T-helper 17 cell (primary cell): ENCODE results near the gene HNMT. TPM values are rescaled to one million over a fixed set of nuclear protein-coding genes. Genes with fewer than 3 reads are reported as not detected.
"Not testable (repeated sequence)": the region's sequence is repeated elsewhere in the genome, so short reads cannot be mapped to it uniquely, and the experiment has no call there.

Source experiments
- ATAC-seq: fragments of 150-1000 bp; cut with Tn5 transposase; 2 replicates; pipeline ENCODE4 v1.10.0; 2021; ENCODE audit warnings: mild to moderate bottlenecking, moderate library complexity
- DNase-seq, 3 donors: peaks; one replicate each; pipeline versions ENCODE4 v3.0.0 to v3.0.0-alpha.2; 2020 to 2021
- H3K9me3 ChIP-seq: one replicate; pipeline ENCODE4 v1.7.0; 2013; ENCODE audit warnings: low read length, mild to moderate bottlenecking; ENCODE audit not compliant: control insufficient read depth, poor library complexity, severe bottlenecking
- H3K27ac Mint-ChIP-seq: one replicate; pipeline ENCODE4 v1.8.0; 2022; ENCODE audit warnings: mild to moderate bottlenecking, moderate library complexity, mixed read lengths
- H3K27me3 Mint-ChIP-seq: one replicate; pipeline ENCODE4 v1.8.0; 2022; ENCODE audit warnings: mixed read lengths
- H3K36me3 Mint-ChIP-seq: one replicate; pipeline ENCODE4 v1.8.0; 2022; ENCODE audit warnings: low read depth, mixed read lengths
- H3K4me1 Mint-ChIP-seq: one replicate; pipeline ENCODE4 v1.8.0; 2022; ENCODE audit warnings: mild to moderate bottlenecking, mixed read lengths
- H3K4me3 Mint-ChIP-seq: one replicate; pipeline ENCODE4 v1.8.0; 2022; ENCODE audit warnings: mild to moderate bottlenecking, moderate library complexity, mixed read lengths
- total RNA-seq, 4 donors: library from RNA in 2 of 4; stranded (reverse) in 2 of 4; gene quantifications; one replicate each; pipeline ENCODE4 v1.2.3 and lab custom pipeline; 2022 to 2026

HNMT gene
- total RNA-seq, result under 1 TPM; 0.47 to 0.60 TPM
- total RNA-seq (lab: John Stamatoyannopoulos, UW), result 0.08 to 0.23 reads per million in 2 donors

- DNase-seq, result no peak
- no peaks in the 10 kb centered on the region for H3K4me1 Mint-ChIP-seq
- no peaks in the 10 kb centered on the region for H3K36me3 Mint-ChIP-seq
- ATAC-seq, result no peak
- H3K4me3 Mint-ChIP-seq, result no peak within 1 kb of the TSS
- no peaks in the 10 kb centered on the region for H3K9me3 ChIP-seq
- H3K27ac Mint-ChIP-seq, result no peak within 1 kb of the TSS
- no peaks in the 10 kb centered on the region for H3K27me3 Mint-ChIP-seq
Observed at GRCh38 chr2:137964066-137964858, at the start of gene HNMT. TSS of gene HNMT (plus strand) at chr2:137964473. CDS start at chr2:137964492, 19 bp downstream.

GRCh38 chr2:137921105-137921880 lies 43.0 kb upstream of the HNMT start:
- no peaks in the 10 kb centered on the region for H3K9me3 ChIP-seq
- H3K4me3 Mint-ChIP-seq, result no peak overlapping the region
- H3K27ac Mint-ChIP-seq, result no peak overlapping the region
- H3K36me3 Mint-ChIP-seq, result no peaks in the 10 kb centered on the region
- peaks cover 5% of the 10 kb centered on the region for H3K4me1 Mint-ChIP-seq
- peaks cover 12% of the 10 kb centered on the region for H3K27me3 Mint-ChIP-seq
- no peak for ATAC-seq
- DNase-seq, result no peak

- H3K4me3 Mint-ChIP-seq, H3K27ac Mint-ChIP-seq, H3K36me3 Mint-ChIP-seq, H3K4me1 Mint-ChIP-seq, H3K27me3 Mint-ChIP-seq, DNase-seq, H3K9me3 ChIP-seq, ATAC-seq: not testable (repeated sequence)
Observed at GRCh38 chr2:137922171-137922570, 42.1 kb upstream of the HNMT start.

DNA sequence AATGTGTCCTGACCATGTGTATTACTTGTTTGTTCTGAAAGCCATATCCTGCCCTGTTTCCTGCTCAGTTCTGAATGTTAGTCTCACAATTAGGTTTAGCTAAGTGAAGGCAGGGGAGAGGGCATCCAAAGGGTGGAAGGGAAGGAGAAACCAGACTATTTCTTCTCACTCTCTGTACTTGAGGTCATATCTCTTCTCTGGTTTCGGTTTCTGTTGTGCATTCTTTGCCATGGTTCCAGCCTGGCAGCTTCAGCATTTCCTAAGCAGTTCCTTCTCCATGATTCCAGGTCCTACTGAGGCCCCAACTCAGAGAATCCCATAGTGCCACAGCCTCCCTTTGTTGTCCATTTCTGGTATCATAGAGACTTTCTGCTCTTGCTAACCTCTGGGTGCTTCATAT lies 40.3 kb upstream of the HNMT start:
- DNase-seq (no peak), ATAC-seq (no peak)
- Mint-ChIP-seq H3K27me3 (peaks cover 15% of the 10 kb centered on the region), H3K4me3 (no peak overlapping the region), H3K4me1 (peaks cover 5% of the 10 kb centered on the region), H3K36me3 (no peaks in the 10 kb centered on the region), H3K27ac (no peak overlapping the region)
- H3K9me3 ChIP-seq, result no peaks in the 10 kb centered on the region

DNA sequence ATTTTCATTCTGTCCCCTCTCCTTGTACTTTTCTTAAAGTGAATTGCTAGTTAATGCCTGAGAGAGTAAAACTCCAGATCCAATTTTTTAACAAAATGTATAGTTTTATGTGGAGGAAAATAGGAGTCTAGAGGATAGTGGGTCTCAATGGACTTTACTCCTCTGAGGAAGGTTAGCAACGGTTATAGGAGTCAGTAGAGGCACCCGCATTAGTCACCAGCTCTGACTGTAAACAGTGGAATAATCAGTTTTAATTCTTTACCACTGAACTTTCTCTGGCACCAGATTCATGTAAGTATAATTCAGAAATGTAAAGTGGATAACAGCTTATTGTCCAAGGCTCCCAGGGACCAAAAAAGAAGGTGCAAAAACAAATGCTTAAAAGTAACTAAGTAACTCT lies 38.7 kb upstream of the HNMT start:
- no peak for DNase-seq
- Mint-ChIP-seq H3K4me1 (peaks cover 5% of the 10 kb centered on the region), H3K27ac (no peak overlapping the region), H3K36me3 (no peaks in the 10 kb centered on the region), H3K4me3 (no peak overlapping the region), H3K27me3 (peaks cover 9% of the 10 kb centered on the region)
- H3K9me3 ChIP-seq, result no peaks in the 10 kb centered on the region
- no peak for ATAC-seq

GRCh38 chr2:137927846-137928245 lies 36.4 kb upstream of the HNMT start:
- H3K4me3 Mint-ChIP-seq, result no peak overlapping the region

DNA sequence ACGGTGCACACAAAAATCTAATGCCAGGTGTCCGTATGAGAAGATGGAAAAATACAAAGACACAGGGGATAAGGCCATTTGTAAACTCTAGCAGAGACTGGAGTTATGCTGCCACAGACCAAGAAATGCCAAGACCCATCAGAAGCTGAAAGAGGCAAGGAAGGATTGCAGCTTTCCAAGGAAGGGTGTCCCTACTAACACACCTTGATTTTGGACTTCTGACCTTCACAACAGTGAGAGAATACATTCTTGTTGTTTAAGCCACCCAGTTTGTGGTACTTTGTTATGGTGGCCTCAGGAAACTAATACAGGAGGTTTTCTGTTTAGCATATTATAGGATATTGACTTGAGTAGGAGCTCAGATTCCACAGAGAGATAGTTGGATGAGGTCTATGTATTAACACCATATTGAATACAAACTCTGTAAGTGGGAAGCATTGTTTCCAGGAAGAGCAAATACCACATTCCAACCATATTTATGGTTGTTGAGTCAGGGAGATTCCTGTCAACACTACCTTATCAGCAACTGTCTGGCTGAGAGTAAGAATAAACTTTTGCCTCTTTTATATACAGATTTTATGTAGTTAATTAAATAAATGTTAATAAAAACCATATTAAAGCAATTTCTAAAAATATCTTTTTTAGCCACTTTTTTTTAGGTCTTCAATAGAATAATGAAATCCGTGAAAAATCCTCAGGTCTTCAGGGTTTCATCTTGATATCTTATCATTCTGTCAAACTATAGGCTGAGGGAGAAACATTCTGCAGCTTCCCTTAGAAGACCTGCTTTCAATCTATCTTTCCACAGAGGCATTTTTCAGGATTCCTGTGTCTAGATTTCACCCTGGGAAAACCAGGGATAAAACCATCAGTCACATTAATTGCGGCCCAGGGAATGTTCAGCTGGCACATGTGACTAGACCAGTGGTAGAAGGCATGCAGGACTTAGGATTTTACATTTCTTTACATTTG lies 35.4 kb upstream of the HNMT start:
- no peaks in the 10 kb centered on the region for H3K9me3 ChIP-seq
- ATAC-seq (no peak), DNase-seq (no peak)
- H3K4me1 Mint-ChIP-seq, result peaks cover 3% of the 10 kb centered on the region
- H3K4me3 Mint-ChIP-seq, result no peak overlapping the region
- peaks cover 9% of the 10 kb centered on the region for H3K27me3 Mint-ChIP-seq
- H3K36me3 Mint-ChIP-seq, result no peaks in the 10 kb centered on the region
- no peak overlapping the region for H3K27ac Mint-ChIP-seq

More at GRCh38 chr2:137927846-137928245, 36.4 kb upstream of the HNMT start:
- H3K27ac Mint-ChIP-seq, result no peak overlapping the region
- H3K4me1 Mint-ChIP-seq, result peaks cover 5% of the 10 kb centered on the region
- H3K9me3 ChIP-seq, result no peaks in the 10 kb centered on the region
- DNase-seq (no peak), ATAC-seq (no peak)
- H3K27me3 Mint-ChIP-seq, result peaks cover 9% of the 10 kb centered on the region
- no peaks in the 10 kb centered on the region for H3K36me3 Mint-ChIP-seq

DNA sequence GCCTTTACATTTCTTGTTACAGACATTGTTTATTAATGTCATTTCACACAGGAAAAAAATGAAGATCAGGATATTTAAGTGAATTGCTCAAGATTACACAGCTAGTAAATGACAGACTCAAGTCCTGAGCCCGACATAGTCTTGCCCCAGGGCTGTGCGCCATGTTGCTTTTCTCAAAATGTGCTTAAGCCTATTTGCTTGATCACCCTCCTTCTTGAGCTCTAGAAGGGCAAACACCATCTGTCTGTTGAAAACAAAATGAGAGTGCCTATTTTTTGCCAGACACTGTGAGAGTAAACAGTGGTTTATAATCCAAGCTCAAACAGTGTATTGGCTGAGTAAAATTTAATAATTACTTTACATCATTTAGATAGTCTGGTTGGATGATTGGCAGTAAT lies 34.8 kb upstream of the HNMT start:
- DNase-seq (no peak), ATAC-seq (no peak)
- no peaks in the 10 kb centered on the region for H3K9me3 ChIP-seq
- Mint-ChIP-seq H3K27ac (no peak overlapping the region), H3K27me3 (peaks cover 9% of the 10 kb centered on the region), H3K4me3 (no peak overlapping the region), H3K36me3 (no peaks in the 10 kb centered on the region), H3K4me1 (no peaks in the 10 kb centered on the region)

DNA sequence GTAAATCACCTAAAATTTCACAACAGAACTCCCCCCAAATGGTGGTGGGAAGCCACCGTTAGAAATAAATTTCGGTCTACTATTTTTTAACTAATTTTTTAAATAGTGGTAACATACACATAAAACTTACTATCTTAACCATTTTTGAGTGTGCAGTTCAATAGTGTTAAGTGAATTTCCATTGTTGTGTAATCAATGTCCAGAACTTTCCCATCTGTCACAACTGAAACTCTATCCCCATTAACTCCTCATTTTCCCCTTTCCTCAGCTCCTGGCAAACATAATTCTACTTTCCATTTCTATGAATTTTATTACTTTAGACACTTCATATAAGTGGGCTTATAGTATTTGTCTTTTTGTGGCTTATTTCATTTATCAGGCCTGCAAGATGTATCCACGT lies 34.1 kb upstream of the HNMT start:
- no peak overlapping the region for H3K4me3 Mint-ChIP-seq
- H3K27ac Mint-ChIP-seq, result no peak overlapping the region
- no peak for ATAC-seq
- H3K4me1 Mint-ChIP-seq, result no peaks in the 10 kb centered on the region
- no peak for DNase-seq
- H3K27me3 Mint-ChIP-seq, result peaks cover 9% of the 10 kb centered on the region
- H3K36me3 Mint-ChIP-seq, result no peaks in the 10 kb centered on the region
- no peaks in the 10 kb centered on the region for H3K9me3 ChIP-seq

DNA sequence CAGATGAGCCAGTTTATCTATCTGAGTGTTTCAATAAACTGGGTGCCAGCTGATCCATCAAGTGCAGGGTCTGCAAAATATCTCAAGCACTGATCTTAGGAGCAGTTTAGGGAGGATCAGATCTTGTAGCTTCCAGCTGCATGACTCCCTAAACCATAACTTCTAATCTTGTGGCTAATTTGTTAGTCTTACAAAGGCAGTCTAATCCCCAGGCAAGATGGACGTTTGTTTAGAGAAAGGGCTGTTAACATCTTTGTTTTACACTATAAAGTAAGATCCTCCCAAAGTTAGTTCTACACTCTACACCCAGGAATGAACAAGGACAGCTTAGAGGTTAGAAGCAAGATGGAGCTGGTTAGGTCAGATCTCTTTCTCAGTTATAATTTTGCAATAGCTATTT lies 28.7 kb upstream of the HNMT start:
- no peaks in the 10 kb centered on the region for H3K9me3 ChIP-seq
- H3K36me3 Mint-ChIP-seq, result no peaks in the 10 kb centered on the region
- no peaks in the 10 kb centered on the region for H3K4me1 Mint-ChIP-seq
- no peak overlapping the region for H3K27ac Mint-ChIP-seq
- DNase-seq (no peak), ATAC-seq (no peak)
- H3K4me3 Mint-ChIP-seq, result no peak overlapping the region
- H3K27me3 Mint-ChIP-seq, result peaks cover 10% of the 10 kb centered on the region

GRCh38 chr2:137937246-137937645 lies 27.0 kb upstream of the HNMT start:
- Mint-ChIP-seq H3K4me1 (no peaks in the 10 kb centered on the region), H3K27ac (no peak overlapping the region), H3K27me3 (peaks cover 21% of the 10 kb centered on the region), H3K36me3 (no peaks in the 10 kb centered on the region), H3K4me3 (no peak overlapping the region)
- no peaks in the 10 kb centered on the region for H3K9me3 ChIP-seq
- no peak for DNase-seq
- no peak for ATAC-seq

- DNase-seq (no peak), ATAC-seq (no peak)
- Mint-ChIP-seq H3K36me3 (no peaks in the 10 kb centered on the region), H3K4me3 (no peak overlapping the region), H3K4me1 (no peaks in the 10 kb centered on the region), H3K27ac (no peak overlapping the region), H3K27me3 (peaks cover 24% of the 10 kb centered on the region)
- H3K9me3 ChIP-seq, result no peaks in the 10 kb centered on the region
Observed at GRCh38 chr2:137937778-137938177, 26.5 kb upstream of the HNMT start.

- H3K4me1 Mint-ChIP-seq, result no peaks in the 10 kb centered on the region
- no peak overlapping the region for H3K4me3 Mint-ChIP-seq
- DNase-seq (no peak), ATAC-seq (no peak)
- no peaks in the 10 kb centered on the region for H3K36me3 Mint-ChIP-seq
- no peaks in the 10 kb centered on the region for H3K9me3 ChIP-seq
- no peak overlapping the region for H3K27ac Mint-ChIP-seq
- peaks cover 24% of the 10 kb centered on the region for H3K27me3 Mint-ChIP-seq
Observed at GRCh38 chr2:137938204-137938603, 26.1 kb upstream of the HNMT start.
